ENCODE results near the gene GCSAM.

Gene GCSAM, protein sequence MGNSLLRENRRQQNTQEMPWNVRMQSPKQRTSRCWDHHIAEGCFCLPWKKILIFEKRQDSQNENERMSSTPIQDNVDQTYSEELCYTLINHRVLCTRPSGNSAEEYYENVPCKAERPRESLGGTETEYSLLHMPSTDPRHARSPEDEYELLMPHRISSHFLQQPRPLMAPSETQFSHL

GRCh38 chr3:112132975-112133448, at the start of gene GCSAM:
Gene GCSAM, minus strand, starts transcription at chr3:112133248. Its CDS starts 128 bp downstream, at chr3:112133120.
- no peak for DNase-seq

GRCh38 chr3:112175646-112176045, 42.6 kb upstream of the GCSAM start:
- no peak for DNase-seq

DNA sequence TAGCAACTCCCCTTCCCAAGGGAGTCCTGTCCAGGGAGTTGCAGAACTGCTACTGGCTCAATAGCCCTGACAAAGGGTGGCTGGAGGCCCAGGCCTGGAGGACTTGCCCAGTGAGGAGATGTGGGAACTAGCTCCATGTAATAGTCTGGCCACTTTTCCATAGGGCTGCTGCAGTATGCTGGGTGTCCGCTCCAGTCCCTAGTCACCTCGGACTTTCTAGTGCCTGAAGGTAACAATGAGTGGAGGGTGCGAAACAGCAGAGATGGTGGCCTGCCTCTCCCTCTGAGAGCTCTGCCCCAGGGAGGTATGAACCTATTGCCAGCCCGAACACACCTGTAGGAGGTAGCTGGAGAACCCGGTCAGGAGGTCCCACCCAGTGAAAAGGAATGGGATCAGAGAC, 42.0 kb upstream of the GCSAM start:
- no peak for DNase-seq

DNA sequence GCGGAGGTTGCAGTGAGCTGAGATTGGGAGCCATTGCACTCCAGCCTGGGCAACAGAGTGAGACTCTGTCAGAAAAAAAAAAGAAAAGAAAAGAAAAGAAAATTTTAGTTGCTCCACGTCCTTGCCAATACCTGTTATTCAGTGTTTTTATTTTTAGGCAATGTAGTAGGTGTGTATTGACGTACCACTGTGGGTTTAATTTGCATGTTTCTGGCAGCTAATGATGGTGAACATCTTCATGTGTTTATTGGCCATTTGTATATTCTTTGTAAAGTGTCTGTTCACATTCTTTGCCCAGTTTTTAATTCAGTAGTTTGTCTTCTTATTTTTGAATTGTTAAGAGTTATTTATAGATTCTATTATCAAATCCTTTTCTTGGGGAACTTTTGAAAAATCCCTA, 38.1 kb upstream of the GCSAM start:
- DNase-seq = no peak

- no peak for DNase-seq
These were observed 37.0 kb upstream of the GCSAM start for GRCh38 chr3:112170046-112170445.

GRCh38 chr3:112167758-112168157, 34.7 kb upstream of the GCSAM start:
- DNase-seq = no peak

DNA sequence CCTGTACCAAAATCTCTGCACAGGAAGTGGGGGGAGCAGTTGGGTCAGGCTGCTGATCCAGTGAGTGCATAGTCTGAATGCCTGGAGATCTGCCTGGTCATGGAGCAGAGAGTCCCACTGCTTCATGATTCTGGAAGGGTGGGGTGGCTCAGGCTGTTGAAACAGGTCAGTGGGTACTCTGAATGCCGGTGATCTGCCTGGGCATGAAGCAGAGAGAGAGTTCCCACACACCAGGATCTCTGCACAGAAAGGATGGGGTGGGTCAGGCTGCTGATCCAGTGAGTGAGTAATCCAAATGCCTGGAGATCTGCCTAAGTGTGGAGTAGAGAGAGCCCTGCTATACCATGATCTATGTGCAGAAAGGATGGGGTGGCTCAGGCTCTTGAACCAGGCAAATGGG, 16.1 kb upstream of the GCSAM start:
- DNase-seq = no peak

- no peak for DNase-seq
These were observed 10.6 kb upstream of the GCSAM start for GRCh38 chr3:112143689-112144088.

- no peak for DNase-seq
These were observed 10.2 kb upstream of the GCSAM start for GRCh38 chr3:112143251-112143650.

GRCh38 chr3:112141293-112141692, 8.2 kb upstream of the GCSAM start:
- DNase-seq = no peak

DNA sequence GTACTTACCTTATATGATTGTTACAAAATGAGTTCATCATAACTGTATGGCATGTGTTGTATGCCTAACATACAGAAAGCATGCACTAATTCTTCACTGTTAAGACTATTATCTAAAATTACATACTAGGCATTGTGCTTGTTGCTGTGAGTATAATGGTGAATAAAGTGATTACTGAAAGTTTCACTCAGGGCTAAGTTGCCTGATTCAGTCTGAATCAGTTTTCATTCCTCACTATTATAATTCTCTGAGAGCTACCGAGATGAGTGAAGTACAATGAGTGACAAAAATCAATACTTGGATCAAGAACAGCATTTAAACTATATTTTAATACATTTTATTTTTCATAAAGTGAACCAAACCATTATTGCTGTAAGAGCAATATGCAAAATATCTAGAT, 7.5 kb upstream of the GCSAM start:
- DNase-seq = no peak

DNA sequence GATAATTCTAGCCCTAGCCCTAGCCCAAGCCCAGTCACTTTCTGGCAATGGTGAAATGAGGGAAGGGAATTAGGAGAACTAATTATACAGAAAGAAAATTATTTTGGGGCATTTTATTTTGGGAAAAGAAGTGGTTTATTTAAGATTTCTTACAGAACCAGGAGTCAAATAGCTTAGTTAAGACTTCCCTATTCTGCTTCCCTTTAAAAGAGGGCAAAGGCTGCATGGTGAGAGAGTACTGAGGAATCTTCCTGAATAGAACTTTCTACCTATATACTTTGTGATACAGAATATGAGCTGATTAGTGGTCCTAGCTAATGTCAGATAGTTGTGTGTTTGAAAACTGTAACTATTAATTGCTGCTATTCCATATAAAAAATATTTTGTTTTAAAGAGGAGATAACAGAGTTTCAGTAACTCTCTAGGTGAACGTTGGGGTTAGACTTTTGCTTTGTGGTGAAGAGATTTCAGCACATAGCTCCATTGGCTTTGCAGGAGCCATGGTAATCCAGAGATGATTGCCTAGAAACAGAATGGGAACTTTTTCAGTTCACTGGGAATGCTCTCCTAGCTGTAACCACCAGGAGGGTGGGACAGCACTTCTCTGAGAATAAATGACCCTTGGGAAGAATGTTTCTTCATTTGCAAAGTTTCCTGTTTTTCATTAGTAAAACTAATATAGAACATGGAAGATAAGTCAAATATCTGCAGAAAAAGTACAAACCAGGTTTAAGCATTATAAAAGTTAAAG, 5.3 kb upstream of the GCSAM start:
- DNase-seq = no peak

- DNase-seq = no peak
These were observed 4.7 kb upstream of the GCSAM start for GRCh38 chr3:112137781-112138180.

DNA sequence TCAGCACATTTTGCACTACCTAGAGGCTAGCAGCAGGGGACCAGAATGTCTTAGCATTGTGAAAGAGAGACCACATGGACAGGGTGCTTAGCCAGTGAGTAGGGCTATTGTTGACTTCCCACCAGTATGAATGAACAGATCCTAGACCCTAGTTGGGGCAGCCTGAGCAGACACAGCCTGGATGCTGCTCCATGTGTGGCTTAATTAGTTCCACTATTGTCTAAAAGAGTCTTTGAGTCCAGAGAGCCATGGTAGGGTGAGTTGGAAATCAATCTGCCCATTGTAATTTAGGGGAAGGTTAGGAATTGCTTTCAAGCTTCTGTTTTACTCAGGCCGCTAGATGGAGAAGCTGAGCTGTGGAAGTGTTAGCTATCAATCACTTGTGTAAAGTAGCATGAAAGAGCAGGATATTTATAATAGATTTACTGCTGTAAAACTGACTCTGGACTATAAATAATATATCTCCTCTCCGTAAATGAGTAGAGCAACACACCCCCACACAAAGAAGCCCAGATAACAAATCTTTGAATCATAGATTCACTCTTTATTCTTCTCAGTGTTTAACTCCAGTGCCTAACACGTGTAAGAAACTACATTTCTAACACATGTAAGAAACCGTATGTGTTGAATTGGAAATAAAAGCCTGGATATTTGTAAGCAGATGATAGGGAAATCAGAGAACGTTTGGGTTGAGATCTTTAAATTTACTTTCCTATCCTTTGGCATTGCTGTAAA, 4.1 kb upstream of the GCSAM start:
- DNase-seq = peak; percentile 1

GRCh38 chr3:112136046-112136445, 3.0 kb upstream of the GCSAM start:
- no peak for DNase-seq

DNA sequence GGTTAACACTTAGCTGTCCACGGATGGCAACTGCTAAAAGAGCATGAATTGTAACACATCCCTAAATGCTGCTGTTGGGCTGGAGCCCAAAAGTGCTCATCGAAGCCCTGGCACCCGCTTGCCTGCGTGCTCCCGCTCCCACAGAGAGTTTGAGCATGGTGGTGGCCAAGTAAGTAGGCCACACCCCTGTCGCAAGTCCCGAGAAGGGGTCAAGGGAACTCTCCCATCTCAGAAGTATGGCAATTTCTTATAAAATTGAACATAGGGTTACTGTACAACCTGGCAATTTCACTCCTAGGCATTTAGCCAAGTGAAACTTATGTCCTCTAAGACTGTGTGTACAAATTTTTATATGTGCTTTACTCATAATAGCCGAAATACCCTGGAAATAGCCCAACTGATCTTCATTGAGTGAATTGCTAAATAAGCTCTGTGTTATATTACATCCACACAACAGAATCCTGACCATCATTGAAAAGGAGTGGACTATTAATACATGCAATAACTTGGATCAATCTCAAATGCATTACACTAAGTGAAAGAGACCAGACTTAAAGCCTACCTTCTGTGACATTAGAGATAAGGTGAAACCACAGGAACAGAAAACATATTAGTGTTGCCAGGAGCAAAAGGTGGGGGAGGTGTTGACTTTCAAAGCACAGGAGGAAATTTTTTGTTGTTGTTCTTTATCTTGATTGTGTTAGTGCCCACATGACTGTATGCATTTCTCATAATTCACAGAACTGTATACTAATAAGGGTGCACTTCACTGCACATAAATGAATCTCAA, 1.5 kb upstream of the GCSAM start:
- no peak for DNase-seq

DNA sequence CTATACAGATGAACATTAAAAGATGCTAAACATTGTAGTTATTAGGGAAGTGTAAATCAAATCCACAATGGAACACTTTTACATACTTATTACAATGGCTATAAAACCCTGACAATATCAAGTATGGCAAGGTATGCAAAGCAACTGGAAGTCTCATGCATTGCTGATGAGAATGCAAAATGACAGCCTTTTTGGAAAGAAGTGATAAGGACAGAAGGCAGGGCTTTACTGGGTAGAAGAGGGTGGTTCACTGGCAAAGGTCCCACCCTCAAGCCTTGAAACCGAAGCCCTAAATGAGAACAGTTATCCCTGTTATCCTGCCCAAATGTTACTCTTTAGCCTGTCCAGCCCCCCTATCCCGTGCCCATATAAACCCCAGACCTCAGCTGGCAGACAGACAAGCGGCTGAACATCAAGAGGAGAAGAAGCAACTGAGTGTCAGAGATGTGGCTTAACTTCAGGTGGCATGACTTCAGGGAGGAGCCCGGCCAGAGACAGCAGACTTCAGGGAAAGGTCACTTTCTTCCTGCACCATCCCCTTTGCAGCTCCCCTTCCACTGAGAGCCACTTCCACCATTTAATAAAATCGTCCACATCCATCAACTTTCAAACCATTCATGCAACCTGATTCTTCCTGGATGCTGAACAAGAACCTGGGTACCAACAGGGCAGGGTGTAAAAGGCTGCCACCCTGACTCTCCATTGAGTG, 732 bp upstream of the GCSAM start:
- no peak for DNase-seq

DNA sequence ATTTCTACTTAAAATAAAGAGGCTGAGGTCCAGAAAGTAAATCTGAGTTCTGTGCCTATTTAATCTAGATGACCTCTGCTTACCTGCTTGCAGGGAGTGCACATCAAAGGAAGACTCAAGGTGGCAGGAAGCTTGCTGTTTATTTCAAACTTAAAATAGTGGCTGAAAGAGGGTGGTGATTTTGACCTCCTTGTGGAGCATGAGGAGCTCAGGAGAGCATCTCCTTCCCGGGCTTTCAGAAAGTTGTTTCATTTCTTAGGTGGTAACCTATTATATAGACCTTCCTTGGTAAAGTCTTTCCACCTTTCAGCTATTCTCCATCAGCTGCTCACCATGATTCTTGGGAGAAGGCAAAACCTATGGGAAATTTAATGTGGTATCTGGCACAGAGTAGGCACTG, 494 bp downstream of the GCSAM start:
- no peak for DNase-seq

- no peak for DNase-seq
These were observed 960 bp downstream of the GCSAM start for GRCh38 chr3:112132088-112132487.

GRCh38 chr3:112131111-112131510, 1.9 kb downstream of the GCSAM start:
- DNase-seq = no peak

- no peak for DNase-seq
These were observed 2.4 kb downstream of the GCSAM start for GRCh38 chr3:112130638-112130993.

GRCh38 chr3:112129925-112130637, 3.0 kb downstream of the GCSAM start:
- DNase-seq = no peak

Data from NCI-H774 (cell line).